Activated CD4-positive, CD25-positive, alpha-beta regulatory T cell treated with anti-CD3 and anti-CD28 coated beads, Interleukin-2, amount 50 U/mL, for 16 hours (primary cell): ENCODE data around the gene SEMA3A.
"Not testable (repeated sequence)": the region's sequence is repeated elsewhere in the genome, so short reads cannot be mapped to it uniquely, and the experiment has no call there.

Experiments used
- DNase-seq: peaks from one replicate; pipeline ENCODE4 v3.0.0-alpha.2; 2020; ENCODE audit warnings: low read depth, low spot score

SEMA3A gene

DNA sequence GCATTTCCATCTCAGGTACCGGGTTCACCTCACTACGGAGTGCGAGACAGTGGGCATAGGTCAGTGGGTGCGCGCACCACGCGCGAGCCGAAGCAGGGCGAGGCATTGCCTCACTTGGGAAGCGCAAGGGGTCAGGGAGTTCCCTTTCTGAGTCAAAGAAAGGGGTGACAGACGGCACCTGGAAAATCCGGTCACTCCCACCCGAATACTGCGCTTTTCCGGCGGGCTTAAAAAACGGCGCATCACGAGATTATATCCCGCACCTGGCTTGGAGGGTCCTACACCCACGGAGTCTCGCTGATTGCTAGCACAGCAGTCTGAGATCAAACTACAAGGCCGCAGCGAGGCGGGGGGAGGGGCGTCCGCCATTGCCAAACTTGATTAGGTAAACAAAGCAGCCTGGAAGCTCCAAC is 132.1 kb downstream of the SEMA3A start:
- DNase-seq, result not testable (repeated sequence)

DNA sequence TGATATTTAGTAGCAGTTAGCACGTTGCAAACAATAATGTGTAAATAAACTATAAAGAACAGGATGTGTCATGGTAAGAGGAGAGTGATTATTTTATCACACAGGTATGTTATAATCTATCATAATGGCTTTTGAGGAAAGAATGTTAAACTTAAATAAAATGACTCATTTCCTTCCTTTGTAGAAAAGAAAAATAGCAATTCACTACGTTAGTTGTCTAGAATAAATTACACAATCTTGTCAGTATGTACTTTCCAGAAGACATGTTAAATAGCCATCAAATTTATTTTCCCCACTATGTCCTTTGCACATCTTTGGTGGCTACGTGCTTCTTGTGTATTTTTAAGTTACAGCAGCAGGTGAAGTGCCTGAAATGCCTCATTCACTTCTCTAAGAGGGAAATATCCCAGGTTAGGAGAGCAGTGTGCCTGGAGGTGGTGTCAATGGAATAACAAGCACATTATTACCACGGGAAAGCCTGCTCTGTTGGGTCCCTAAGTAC is 133.8 kb downstream of the SEMA3A start:
- no peak for DNase-seq

DNA sequence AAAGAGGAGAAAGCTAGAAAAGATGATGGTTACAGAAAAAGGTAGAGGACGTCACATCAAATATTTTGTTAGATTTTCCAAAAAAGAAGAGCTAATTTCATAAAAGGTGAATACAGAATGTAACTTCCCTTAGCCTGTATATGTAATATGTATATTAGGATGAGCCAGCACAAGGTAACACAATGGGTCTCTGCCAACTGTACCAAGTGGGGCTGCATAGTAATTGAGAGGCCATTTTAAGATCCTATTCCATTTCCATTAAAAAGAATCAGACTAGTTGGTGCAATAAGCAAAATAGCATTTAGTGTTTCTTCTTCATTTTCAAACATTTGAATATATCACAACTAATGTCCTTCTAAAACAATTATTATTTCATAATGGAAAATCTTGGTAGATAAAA is 134.6 kb downstream of the SEMA3A start:
- DNase-seq, result no peak

DNA sequence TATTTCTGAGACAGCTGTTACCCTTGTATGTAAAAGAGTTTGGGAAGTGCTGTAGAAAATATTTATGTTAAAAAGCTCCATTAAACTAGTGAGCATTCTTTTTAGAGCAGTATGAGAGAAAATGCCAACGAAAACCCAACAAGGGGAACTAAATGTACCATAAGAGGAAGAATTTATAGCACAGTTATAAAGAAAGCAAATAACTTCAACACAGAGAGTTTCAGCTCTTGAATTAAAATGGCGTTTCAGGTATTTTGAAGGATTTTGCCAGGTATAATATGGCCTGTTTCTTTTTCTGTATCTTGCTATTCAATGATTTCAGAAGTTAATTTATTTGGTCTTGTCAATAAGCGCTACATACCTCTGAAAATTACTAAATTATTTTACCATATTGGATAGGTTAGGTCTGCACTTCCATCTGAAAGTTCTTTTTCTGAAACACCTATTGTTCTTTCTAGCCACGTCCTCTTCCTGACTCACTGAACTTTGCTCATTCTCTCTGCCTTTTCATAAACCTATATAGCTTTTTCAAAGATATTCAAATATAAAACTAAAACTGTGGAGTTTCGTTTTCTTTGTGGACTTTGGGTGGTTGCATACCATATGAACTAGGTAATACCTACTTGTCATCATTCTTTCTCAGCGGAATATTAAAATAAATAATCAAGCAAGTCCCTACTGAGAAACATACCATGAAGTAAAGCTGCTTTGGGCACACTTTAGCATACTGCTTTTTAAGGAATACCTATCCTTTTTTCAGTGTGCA is 136.1 kb downstream of the SEMA3A start:
- no peak for DNase-seq

DNA sequence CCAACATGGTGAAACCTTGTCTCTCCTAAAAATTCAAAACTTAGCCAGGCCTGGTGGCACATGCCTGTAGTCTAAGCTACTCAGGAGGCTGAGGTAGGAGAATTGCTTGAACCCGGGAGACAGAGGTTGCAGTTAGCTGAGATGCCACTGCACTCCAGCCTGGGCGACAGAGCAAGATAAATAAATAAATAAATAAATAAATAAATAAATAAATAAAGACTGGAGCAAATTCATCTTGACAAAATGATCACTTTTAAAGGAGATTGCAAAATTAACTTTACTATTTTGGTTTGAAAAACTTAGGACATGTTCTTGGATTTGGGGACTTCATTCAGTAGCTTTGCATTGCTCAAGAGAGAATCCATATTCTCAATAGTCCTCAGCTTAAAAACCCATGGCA is 137.0 kb downstream of the SEMA3A start:
- no peak for DNase-seq

DNA sequence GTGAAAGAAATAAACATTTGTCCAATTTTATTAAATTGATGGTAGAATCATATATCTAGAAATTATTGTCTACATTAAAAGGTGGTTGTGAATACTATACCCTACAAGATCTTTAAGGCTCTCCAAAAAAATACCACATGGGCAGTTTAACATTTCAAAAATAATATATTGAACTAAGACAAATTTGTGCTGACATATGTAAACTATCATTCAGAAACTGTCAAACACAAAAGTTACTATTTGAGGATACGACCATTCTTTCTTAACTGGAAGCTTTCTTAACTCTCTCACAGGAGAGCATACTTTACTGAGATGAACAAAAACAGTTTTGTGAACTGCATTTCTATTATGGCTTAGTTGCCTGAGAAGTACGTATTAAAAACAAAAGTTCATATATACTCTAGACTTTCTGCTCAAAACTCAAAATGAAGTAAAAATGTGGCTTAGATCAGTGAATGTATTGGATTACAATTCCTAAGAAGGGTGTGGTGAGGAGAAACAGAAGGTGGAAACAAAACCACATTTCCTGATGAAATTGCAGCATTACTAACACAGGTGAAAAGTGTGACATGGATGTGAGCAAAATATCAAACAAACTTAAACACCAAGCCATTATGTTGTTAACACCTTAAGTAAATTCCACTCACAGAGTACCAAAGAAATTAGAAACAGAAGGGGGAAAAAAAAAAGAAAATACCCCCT is 138.5 kb downstream of the SEMA3A start:
- DNase-seq, result no peak

DNA sequence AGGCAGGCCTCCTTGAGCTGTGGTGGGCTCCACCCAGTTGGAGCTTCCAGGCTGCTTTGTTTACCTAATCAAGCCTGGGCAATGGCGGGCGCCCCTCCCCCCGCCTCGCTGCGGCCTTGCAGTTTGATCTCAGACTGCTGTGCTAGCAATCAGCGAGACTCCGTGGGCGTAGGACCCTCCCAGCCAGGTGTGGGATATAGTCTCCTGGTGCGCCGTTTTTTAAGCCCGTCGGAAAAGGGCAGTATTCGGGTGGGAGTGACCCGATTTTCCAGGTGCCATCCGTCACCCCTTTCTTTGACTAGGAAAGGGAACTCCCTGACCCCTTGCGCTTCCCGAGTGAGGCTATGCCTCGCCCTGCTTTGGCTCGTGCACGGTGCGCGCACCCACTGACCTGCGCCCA is 139.4 kb downstream of the SEMA3A start:
- DNase-seq, result not testable (repeated sequence)

DNA sequence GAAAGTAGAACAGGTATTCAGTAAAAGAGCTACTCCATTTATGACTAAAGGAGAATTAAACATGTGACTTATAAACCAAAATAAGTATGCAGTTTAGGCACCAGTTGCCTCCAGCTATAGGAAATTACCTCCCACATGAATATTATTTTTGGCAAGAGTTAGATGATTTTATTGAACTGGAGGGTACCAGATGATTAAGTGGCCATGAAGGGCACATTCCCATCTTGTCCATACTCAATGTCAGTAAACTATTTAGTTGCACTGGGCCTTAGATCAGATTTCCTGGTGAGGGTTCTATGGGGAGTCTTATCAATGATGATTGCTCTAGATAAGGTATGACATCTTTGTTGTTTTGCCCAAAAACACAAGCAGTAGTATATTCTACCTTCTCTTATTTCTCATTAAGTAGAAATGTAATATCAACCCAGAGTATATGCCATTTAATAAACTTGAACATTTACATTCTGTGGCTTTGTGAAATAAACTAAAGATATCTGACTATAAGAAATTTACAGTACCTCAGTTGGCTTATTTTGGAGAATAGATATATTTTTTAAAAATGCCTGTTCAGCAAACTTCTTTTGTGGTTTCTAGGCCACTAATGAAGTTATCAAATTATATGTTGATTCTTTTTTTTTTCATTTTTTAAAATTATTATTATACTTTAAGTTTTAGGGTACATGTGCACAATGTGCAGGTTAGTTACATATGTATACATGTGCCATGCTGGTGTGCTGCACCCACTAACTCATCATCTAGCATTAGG is 145.3 kb downstream of the SEMA3A start:
- no peak for DNase-seq

DNA sequence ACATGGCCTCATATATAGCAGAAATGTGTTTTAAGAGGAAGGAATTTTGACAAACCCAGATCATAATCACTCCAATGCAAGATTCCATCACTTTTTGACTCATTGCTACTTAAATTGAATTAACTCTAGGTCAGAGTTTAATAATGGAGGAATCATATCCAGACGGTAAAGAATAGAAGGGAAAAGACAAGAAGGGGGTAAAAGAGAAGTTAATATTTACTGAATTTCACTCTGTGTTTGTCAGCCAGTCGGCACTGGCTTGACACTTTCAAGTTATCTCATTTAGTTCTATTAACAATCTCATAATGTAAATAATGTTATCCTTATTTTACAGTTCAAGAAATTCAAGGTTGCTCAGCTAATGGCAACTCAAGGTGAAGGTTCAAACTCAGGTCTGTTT is 147.5 kb downstream of the SEMA3A start:
- no peak for DNase-seq

DNA sequence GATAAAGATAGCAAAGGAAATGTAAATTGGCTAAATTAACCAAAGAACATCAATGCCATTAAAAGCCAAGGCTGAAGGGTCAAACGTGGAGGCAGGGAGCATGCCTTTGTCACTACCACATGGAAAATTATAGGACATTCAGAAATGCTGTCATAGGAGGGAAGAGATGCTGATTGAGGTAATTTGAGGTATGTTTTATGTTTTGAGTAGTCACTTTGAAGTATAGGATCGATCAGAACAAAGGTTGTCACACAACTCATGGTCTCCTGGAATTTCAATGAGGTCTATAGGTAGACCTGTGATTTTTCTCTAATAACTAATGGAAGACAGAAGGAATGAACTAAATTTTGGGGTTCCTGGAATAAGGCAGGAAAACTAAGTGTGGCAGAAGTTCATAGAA is 149.8 kb downstream of the SEMA3A start:
- DNase-seq, result no peak

DNA sequence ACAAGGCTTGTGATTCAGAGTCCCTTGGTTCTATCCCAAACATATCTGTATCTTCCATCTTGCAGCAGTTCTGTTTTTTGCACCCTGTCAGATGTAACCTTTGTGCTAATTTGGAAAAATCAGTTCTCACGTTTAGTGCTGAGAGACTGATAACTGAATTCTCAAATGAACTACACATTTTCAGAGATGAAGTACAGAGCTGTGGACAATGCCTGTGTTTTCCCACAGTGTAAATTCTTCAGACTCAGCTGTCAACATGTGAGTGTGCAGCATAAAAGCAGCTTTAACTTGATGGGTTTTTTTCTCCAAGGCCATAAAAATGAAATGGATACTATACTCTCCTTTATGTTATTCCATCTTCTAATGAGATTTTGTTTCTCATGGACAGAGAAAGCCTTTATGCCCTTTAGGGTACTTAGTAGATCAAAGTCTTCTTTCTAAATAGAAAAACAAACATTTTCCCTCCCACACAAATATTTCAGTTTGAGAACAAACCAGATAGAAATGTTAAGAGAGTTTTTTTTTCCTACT is 150.9 kb downstream of the SEMA3A start:
- no peak for DNase-seq

DNA sequence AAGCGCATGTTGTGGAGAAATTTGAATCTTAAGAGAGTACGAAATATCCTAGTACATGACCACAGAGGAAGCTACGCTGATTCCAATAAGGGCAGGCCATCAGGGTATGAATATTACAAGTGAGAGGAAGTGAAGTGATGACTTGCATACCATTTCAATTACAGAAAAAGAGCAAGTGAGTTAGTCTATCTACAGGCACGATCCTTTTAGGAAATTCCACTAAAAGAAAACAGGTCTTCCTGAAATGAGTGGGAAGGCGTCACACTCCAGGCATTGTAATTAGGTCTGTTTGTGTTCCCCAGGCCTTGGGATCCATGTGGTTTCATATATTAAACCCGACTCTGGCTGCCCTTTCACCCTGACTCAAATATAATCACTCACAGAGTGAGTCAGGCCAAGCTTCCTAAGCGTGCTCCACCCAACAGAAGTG is 152.5 kb downstream of the SEMA3A start:
- DNase-seq, result no peak

DNA sequence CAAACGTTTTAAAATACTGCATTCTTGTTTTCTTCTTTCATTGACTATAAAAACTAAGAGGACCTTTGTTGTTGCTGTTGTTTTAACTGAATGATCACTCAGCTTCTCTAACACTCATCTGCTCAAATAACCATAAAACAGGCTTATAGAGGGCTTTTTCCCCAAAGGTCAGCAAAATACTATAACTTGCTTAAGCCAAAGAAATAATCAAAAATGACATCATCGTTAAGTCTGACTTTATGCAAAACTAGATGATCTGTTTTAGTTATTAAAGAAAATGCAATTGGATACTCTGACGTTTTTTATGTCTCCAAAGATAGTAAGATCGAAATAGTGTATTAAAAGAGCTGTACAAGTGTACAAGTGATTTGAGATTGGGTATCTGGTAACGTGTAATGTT is 152.9 kb downstream of the SEMA3A start:
- DNase-seq, result no peak

DNA sequence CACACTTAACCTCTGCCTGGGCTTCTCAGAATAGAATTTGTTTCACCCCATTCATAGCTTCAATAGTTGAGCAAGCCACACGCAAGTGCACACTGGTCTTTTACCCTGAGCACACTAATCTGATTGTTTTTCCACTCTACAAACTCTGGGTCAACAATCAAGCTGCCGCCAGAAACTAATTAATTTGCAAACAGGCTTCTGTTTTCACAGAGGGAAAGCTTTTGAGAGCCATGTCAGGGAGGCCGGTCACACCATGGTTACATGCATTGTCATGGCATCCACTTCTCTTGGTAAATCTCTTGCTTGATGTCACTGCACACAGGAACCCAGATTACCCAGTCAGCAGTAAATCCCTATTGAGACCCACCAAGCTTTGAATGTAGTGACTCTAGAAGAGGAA is 154.2 kb downstream of the SEMA3A start:
- no peak for DNase-seq

DNA sequence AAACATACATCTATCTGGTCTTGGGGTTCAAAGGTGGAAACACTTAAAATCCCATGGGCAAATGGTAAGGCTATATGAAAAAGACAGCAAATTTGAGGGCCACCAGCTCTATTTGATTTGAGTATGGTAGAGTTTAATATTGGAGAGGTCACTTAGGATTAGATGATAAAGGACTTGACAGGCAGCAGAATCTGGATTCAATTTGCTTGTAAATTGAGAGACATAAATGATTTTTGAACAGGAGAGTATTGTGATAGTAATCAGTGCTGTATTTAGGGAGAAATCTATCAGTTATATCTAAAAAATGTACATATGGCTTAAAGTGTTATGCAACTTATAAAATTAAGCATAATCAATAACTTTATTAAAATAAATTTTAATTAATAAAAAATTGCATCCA is 155.2 kb downstream of the SEMA3A start:
- no peak for DNase-seq

DNA sequence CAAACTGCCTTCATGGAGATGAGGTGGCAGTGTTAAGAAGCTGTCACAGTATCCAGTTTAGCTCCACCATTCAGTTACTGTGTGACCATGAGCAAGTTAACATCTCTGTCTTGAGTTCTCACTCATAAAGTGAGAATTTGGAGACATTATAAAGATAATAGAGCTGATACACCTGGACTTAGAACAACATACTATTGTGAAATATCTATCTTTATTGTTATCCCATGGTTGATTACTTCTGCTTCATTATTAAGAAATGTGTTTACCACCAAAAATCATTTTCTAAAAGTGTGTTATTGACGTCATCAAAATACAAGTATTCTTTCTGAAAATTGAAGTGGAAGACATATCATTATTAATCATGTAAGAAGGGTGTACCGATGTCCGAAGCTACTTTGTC is 166.9 kb downstream of the SEMA3A start:
- no peak for DNase-seq

DNA sequence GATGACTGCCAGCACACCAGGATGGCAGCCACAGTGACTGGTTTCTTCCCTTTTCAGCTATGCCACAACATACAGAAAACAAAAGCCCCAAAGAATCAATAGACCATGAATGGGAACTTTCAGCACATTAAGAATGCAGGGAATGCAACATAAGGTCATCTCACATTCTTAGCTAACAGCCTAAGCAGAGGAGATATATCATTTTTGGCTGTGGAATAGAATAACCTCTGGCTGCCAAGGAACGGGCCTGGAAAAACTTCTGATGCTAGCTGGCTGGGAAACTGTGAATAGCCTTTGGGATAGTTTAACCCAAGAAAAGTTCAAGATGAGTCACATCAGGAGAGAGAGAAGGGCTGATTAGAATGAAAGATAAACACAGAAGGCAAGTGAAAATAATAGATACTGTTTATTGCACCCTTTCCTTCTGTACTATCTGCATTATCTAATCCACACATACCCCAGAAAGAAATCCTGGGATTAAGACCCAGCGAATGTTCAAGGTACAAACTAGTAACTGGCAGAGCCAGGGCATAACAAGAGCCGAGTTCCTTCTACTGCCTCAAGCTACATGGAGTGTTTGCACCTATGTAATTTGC is 169.2 kb downstream of the SEMA3A start:
- DNase-seq, result no peak

DNA sequence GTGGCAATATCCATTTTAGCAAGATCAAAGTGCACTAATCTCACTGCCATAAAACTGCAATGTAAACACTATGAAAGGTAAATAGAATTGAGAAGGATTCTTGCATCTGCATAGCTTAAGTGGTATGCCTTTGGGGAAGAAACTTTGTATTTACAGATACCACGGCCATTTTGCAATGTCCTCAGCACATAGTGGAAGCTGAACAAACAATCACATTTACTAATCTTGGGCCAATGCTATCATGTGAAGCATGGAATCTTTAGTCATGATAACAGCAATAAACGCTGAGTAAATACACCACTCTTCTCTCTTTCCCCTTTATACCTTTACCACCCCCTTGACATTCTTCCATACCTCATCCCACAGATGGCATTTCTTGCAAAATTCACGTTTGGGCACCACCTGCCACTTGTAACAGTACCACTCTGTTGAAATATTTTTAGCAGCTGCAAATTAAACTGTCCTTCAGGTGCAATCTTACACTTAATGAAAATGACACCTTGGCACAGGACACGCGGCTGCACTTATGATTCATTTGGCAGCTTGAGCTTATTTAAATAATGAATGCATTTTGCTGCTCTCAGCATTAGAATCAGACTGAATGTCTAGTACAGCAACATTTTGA is 171.8 kb downstream of the SEMA3A start:
- no peak for DNase-seq

DNA sequence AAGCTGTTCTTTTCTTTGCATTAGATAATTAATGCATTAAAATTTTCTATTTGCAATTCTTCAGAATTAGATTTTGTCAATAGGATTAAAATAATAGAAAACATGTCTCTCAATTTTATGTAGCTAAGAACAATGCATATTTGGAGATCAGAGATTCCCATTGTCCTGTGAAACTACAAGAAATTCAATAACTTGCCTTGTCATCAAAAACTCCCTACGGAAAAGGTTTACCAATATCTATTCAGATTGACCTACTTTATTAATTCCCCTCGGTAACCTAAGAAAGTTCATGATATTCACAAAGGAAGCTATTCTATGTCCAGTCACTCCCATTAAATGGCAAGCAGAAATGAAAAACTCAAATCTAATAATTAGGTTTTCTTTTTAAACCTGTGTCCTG is 172.6 kb downstream of the SEMA3A start:
- DNase-seq, result no peak

DNA sequence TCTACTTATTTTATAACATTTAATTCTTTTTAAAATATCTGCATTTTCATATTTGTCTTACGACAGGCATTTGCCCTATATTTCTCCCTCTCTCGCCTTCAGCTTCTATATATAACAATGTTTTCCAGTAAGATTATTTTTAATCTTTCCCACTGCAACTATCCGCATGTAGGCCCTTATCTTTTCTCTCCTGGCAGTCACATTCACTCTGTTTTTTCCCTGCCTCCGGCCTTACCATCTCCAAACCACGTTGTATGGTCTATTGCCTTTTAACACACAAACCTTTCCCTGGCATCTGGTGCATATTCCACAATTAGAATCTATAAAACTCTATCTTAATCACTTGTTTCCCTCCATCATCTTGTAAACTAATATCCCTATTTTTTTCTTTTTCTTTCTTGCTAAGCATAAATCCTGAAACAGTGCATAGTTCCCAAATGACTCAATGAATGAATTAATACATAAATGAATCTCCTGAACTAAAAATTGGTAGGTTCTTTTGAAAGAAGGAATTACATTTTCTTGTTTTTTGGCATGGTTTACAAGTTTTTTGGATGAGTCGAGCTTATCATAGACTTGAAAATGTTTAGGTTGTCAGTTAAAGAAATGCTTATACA is 173.2 kb downstream of the SEMA3A start:
- DNase-seq, result no peak

DNA sequence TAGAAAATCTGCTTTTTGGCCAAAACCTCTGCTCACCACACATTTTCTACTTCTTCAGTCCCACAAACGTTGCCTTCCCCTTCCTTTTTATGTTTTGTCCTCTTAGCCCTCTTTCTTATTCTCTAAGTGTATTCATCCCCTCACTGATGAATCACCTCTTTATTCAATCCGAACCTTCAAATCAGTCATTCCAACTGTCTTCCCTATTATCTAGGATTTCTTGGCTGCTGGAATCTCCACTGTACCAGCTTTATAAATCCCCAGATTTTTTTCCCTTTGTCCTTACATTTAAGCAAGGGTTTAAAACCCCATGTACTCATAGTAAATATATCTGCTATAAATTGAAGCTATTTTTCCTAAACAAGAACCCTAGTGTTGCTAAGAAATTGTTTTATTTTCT is 176.9 kb downstream of the SEMA3A start:
- no peak for DNase-seq
